ENCODE results near the gene TOR4A. TPM values are rescaled to one million over a fixed set of nuclear protein-coding genes. Genes with fewer than 3 reads are reported as not detected.

TOR4A gene
- 10 to 100 TPM; 31.8 to 38.5 TPM for total RNA-seq
- 10 to 100 TPM in 4 of 6 donors, 1 to 10 TPM in 2; 8.5 to 13.4 (median 11.0) TPM for polyA plus RNA-seq (ENCODE audit: insufficient read length in 6 of 6)
- long read RNA-seq, donor 1, full-length matches to known transcripts = 4 of 4 reads
- long read RNA-seq, donor 1, partial matches to known transcripts = 0 of 4 reads
- long read RNA-seq, donor 1, other reads (novel, unspliced or antisense) = 0 of 4 reads
- long read RNA-seq, donor 2, full-length matches to known transcripts = 5 of 5 reads
- long read RNA-seq, donor 2, partial matches to known transcripts = 0 of 5 reads
- long read RNA-seq, donor 2, other reads (novel, unspliced or antisense) = 0 of 5 reads
- long read RNA-seq, donor 3, full-length matches to known transcripts = 1 of 1 reads
- long read RNA-seq, donor 3, partial matches to known transcripts = 0 of 1 reads
- long read RNA-seq, donor 3, other reads (novel, unspliced or antisense) = 0 of 1 reads
- long read RNA-seq, donor 4, partial matches to known transcripts = 0 of 1 reads
- long read RNA-seq, donor 4, other reads (novel, unspliced or antisense) = 1 of 1 reads
- long read RNA-seq, donor 5, full-length matches to known transcripts = 9 of 9 reads
- long read RNA-seq, donor 5, partial matches to known transcripts = 0 of 9 reads
- long read RNA-seq, donor 5, other reads (novel, unspliced or antisense) = 0 of 9 reads
- long read RNA-seq, donor 6, full-length matches to known transcripts = 1 of 1 reads
- long read RNA-seq, donor 6, partial matches to known transcripts = 0 of 1 reads
- long read RNA-seq, donor 6, other reads (novel, unspliced or antisense) = 0 of 1 reads
- long read RNA-seq, donor 7 = 0 reads
- long read RNA-seq, donor 8, full-length matches to known transcripts = 1 of 1 reads
- long read RNA-seq, donor 8, partial matches to known transcripts = 0 of 1 reads
- long read RNA-seq, donor 8, other reads (novel, unspliced or antisense) = 0 of 1 reads
- long read RNA-seq, donor 9 = 0 reads
- long read RNA-seq, donor 10, partial matches to known transcripts = 0 of 1 reads
- long read RNA-seq, donor 10, other reads (novel, unspliced or antisense) = 1 of 1 reads
- long read RNA-seq, donor 11, full-length matches to known transcripts = 1 of 1 reads
- long read RNA-seq, donor 11, partial matches to known transcripts = 0 of 1 reads
- long read RNA-seq, donor 11, other reads (novel, unspliced or antisense) = 0 of 1 reads
- long read RNA-seq, donor 12, full-length matches to known transcripts = 2 of 2 reads
- long read RNA-seq, donor 12, partial matches to known transcripts = 0 of 2 reads
- long read RNA-seq, donor 12, other reads (novel, unspliced or antisense) = 0 of 2 reads

DNA sequence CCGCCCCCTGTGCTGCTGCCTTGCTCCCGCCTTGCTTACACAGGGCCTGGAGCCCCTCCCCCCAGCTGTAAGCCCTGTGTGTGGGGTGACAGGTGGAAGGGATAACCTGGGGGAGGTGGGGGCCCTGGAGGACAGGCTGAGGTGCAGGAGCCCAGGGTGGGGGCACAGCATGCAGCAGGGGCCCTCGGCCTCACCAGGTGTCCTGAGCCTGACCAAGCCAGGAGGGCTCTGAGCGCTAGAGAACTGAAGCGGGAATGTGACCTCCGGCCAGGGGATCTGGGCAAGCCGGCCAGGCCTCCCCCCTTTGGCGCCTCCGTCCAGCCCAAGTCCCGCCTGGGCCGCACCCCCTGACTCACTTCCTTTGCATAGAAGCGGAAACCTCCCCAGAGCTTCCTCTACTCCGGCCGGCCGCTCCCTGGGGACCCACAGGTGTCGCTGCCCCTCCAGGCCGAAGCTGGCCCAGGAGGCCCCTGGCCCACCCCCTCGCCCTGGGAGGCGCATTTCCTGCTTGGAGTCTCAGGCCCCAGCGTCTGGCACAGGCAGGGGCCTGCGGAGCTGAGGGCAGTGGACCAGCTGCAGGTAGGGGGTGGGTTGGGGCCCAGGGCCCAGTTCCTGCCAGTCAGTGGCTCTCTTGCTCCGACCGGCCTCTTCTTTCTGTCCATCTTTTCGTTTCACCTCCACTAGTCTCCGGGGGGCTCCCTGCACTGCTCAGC is at the start of gene TOR4A:
Gene TOR4A (plus strand): TSS at position 398 of the 713 bp plus-strand sequence. CDS start 964 bp downstream, outside the sequence.
- DNase-seq = peak; percentile 47 to 98 (median 88)
- TF ChIP-seq, protein P1, sequence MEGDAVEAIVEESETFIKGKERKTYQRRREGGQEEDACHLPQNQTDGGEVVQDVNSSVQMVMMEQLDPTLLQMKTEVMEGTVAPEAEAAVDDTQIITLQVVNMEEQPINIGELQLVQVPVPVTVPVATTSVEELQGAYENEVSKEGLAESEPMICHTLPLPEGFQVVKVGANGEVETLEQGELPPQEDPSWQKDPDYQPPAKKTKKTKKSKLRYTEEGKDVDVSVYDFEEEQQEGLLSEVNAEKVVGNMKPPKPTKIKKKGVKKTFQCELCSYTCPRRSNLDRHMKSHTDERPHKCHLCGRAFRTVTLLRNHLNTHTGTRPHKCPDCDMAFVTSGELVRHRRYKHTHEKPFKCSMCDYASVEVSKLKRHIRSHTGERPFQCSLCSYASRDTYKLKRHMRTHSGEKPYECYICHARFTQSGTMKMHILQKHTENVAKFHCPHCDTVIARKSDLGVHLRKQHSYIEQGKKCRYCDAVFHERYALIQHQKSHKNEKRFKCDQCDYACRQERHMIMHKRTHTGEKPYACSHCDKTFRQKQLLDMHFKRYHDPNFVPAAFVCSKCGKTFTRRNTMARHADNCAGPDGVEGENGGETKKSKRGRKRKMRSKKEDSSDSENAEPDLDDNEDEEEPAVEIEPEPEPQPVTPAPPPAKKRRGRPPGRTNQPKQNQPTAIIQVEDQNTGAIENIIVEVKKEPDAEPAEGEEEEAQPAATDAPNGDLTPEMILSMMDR (IDR thresholded peaks at IDR 0.05) = peak; percentile 16 to 31
- peak within 1 kb of the TSS; percentile 59 to 87 for H3K4me3 ChIP-seq
- peak within 1 kb of the TSS; percentile 93 to 96 for H3K27ac ChIP-seq
- no peaks in the 10 kb centered on the region for H3K9me3 ChIP-seq
- peaks cover 18 to 67% of the 10 kb centered on the region in 2 donors for H3K4me1 ChIP-seq
- intact Hi-C loops (cut with DNase I) = no loop called here
- H3K27me3 ChIP-seq = no peaks in the 10 kb centered on the region
- peaks cover 0 to 48% of the 10 kb centered on the region in 2 donors for H3K36me3 ChIP-seq
- ATAC-seq = peak; percentile 86

DNA sequence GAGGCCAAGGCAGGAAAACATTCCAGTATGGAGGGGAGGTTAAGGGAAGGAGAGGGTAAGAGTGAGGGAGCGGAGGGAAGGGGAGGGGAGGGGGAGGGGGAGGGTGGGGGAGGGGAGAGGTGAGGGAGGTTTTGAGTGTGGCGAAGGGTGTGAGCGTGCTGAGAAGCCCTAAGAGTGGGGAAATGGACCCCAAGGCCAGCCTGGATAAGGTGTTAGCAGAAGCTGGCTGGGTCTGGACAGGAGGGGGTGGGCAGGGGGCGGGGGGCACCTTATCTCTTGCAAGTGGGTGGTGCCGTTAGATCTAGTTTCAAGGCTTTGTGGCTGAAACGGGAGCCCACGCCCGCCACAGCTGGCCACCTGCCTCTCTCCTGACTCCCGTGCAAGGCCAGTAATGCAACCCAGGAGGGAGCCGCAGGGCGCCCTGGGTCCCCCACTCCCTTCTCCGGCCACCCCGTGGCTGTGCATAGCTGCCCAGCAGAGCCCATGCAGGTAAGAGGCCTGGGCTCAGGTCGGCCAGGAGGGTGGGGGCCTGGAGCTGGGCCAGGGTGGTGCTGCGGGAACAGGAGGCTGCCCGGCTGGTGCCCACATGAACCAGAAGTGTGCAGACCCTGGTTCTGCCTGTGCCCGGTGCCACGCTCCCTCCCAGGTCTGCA is 49.5 kb upstream of the TOR4A start:
- peaks cover 0 to 63% of the 10 kb centered on the region in 2 donors for H3K27me3 ChIP-seq
- intact Hi-C loops (cut with DNase I) = no loop called here
- no peak for DNase-seq

DNA sequence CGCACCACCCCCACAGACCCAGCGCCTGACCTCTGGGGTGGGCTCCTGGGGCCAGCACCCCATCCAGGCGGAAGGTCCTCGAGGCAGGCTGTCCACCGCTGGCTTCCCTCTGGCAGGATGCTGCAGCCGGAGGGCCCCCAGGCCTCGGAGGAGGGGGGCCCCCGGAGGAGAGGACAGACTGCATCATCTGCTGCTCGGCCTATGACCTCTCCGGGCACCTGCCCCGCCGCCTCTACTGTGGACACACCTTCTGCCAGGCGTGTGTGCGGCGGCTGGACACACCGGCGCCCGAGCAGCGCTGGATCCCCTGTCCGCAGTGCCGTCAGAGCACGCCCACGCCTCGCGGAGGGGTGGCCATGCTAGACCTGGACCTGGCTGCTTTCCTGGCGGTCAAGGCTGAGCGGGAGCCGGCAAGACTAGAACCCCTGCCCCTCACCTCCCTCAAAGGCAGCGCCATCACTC is 49.0 kb upstream of the TOR4A start:
- H3K36me3 ChIP-seq = no peaks in the 10 kb centered on the region
- ATAC-seq = no peak
- TF ChIP-seq, protein P1 (IDR thresholded peaks at IDR 0.05) = no peak
- no peak for DNase-seq
- no peak overlapping the region for H3K27ac ChIP-seq
- H3K27me3 ChIP-seq = peaks cover 0 to 69% of the 10 kb centered on the region in 2 donors
- H3K4me3 ChIP-seq = no peak overlapping the region
- H3K4me1 ChIP-seq = peaks cover 3 to 30% of the 10 kb centered on the region in 2 donors
- no peaks in the 10 kb centered on the region for H3K9me3 ChIP-seq
- intact Hi-C loops (cut with DNase I) = no loop called here

More for the DNA sequence above, 49.5 kb upstream of the TOR4A start:
- no peaks in the 10 kb centered on the region for H3K9me3 ChIP-seq
- H3K36me3 ChIP-seq = no peaks in the 10 kb centered on the region
- H3K4me3 ChIP-seq = no peak overlapping the region
- H3K27ac ChIP-seq = no peak overlapping the region
- TF ChIP-seq, protein P1 (IDR thresholded peaks at IDR 0.05) = no peak
- H3K4me1 ChIP-seq = peaks cover 5 to 33% of the 10 kb centered on the region in 2 donors
- ATAC-seq = no peak

Measured in left lung (tissue), 14 donors.